Endothelial cell of umbilical vein (primary cell): ENCODE results near the gene SELL. TPM values are rescaled to one million over a fixed set of nuclear protein-coding genes. Genes with fewer than 3 reads are reported as not detected.
A peak's percentile ranks its signal among the peaks of the same experiment; 100 is the strongest.

ENCODE experiments used
- BruUV-seq: library from RNA; stranded (reverse); fragments of 400-500 nt; replicated peaks from 2 replicates; lab custom pipeline; 2021; lab: Mats Ljungman, UMichigan
- CTCF ChIA-PET: fragments of 300-600, 350-600 bp; sonication (Branson Sonifier 250); formaldehyde crosslinking; loops from one replicate; lab custom pipeline; 2021; ENCODE audit warnings: antibody characterized with exemption, inconsistent platforms; lab: Charles Lee
- POLR2A ChIA-PET: fragments of 300-600, 350-600 bp; sonication (Branson Sonifier 250); formaldehyde crosslinking; loops from one replicate; lab custom pipeline; 2021; ENCODE audit warnings: antibody characterized with exemption, inconsistent platforms; lab: Charles Lee
- DNase-seq: peaks from one replicate; pipeline ENCODE4 v3.0.0-alpha.2; 2011; ENCODE audit warnings: low read depth, low spot score
- FAIRE-seq: peaks from 2 replicates; lab custom pipeline; 2011; peaks lifted over from hg19 to GRCh38; lab: Jason Lieb, UNC
- H2AFZ ChIP-seq: 2 replicates; pipeline ENCODE4 v1.6.0; 2012; ENCODE audit warnings: low read depth, low read length, control low read depth, inconsistent platforms
- H3K27ac ChIP-seq: 2 replicates; pipeline ENCODE4 v1.5.1; 2011; ENCODE audit warnings: low read depth, mild to moderate bottlenecking, control low read depth, low read length, moderate library complexity; ENCODE audit not compliant: insufficient read depth
- H3K27me3 ChIP-seq, 2 experiments: 2 replicates each; pipeline versions ENCODE4 v1.6.0 to v1.6.1; 2011; ENCODE audit warnings: low read length in 2 of 2, mixed read lengths in 1 of 2; ENCODE audit not compliant: control insufficient read depth in 2 of 2, insufficient read depth in 2 of 2
- H3K36me3 ChIP-seq, 2 experiments: 2 replicates in 1 of 2; 3 replicates in 1 of 2; pipeline ENCODE4 v1.5.1; 2011; ENCODE audit warnings: low read length in 2 of 2, mild to moderate bottlenecking in 1 of 2, moderate library complexity in 1 of 2; ENCODE audit not compliant: control insufficient read depth in 2 of 2, insufficient read depth in 2 of 2; ENCODE audit errors: extremely low read depth in 1 of 2
- H3K4me1 ChIP-seq: 3 replicates; pipeline ENCODE4 v1.5.1; 2011; ENCODE audit warnings: mild to moderate bottlenecking, low read length; ENCODE audit not compliant: control insufficient read depth, insufficient read depth; ENCODE audit errors: extremely low read depth
- H3K4me2 ChIP-seq: 2 replicates; pipeline ENCODE4 v1.6.1; 2011; ENCODE audit warnings: low read length, control low read depth, mixed read lengths; ENCODE audit not compliant: insufficient read depth
- H3K4me3 ChIP-seq, 3 experiments: fragments of 200-600 bp in 1 of 3; sonication (generic), shearing (Covaris generic) in 1 of 3; replicated peaks in 1 of 3; 2 replicates each; pipeline ENCODE4 v1.5.1; 2011 to 2016; ENCODE audit warnings: control low read depth in 3 of 3, low read length in 3 of 3, mild to moderate bottlenecking in 2 of 3, inconsistent platforms in 1 of 3, low read depth in 1 of 3, moderate library complexity in 1 of 3; ENCODE audit not compliant: insufficient read depth in 1 of 3
- H3K79me2 ChIP-seq: 2 replicates; pipeline ENCODE4 v1.6.0; 2012; ENCODE audit warnings: low read length, inconsistent platforms; ENCODE audit not compliant: control insufficient read depth, insufficient read depth
- H3K9ac ChIP-seq: replicated peaks from 2 replicates; pipeline ENCODE3; 2011; ENCODE audit warnings: low read length, control low read depth; ENCODE audit not compliant: insufficient read depth; ENCODE audit errors: extremely low read depth
- H3K9me1 ChIP-seq: replicated peaks from 3 replicates; pipeline ENCODE4 v1.6.0; 2011; ENCODE audit warnings: mild to moderate bottlenecking, low read length; ENCODE audit not compliant: control insufficient read depth, insufficient read depth; ENCODE audit errors: extremely low read depth
- H3K9me3 ChIP-seq: replicated peaks from 2 replicates; pipeline ENCODE4 v1.5.1; 2012; ENCODE audit warnings: low read length, inconsistent platforms; ENCODE audit not compliant: control insufficient read depth, insufficient read depth
- H4K20me1 ChIP-seq: replicated peaks from 2 replicates; pipeline ENCODE3; 2011; ENCODE audit warnings: mild to moderate bottlenecking, low read length; ENCODE audit not compliant: control insufficient read depth, insufficient read depth; ENCODE audit errors: extremely low read depth
- CTCF ChIP-seq, 2 donors: IDR thresholded peaks; 1 replicate in 1 of 2; 2 replicates in 1 of 2; pipeline ENCODE4 v1.5.1; 2011; ENCODE audit warnings: low read length in 2 of 2, mild to moderate bottlenecking in 2 of 2, moderate library complexity in 2 of 2, control low read depth in 1 of 2, inconsistent platforms in 1 of 2, low read depth in 1 of 2; ENCODE audit not compliant: insufficient read depth in 1 of 2; ENCODE audit errors: extremely low read depth in 1 of 2
- EZH2 ChIP-seq: IDR thresholded peaks from 2 replicates; pipeline ENCODE4 v1.6.1; 2012; ENCODE audit warnings: borderline replicate concordance, low read depth, mild to moderate bottlenecking, moderate library complexity, low read length, inconsistent platforms; ENCODE audit not compliant: severe bottlenecking
- FOS ChIP-seq: IDR thresholded peaks from 2 replicates; pipeline ENCODE4 v1.6.1; 2011; ENCODE audit warnings: mild to moderate bottlenecking, low read length, moderate library complexity, borderline replicate concordance; ENCODE audit not compliant: insufficient read depth
- GATA2 ChIP-seq: IDR thresholded peaks from 2 replicates; pipeline ENCODE4 v1.7.0; 2011; ENCODE audit warnings: low read depth, mild to moderate bottlenecking, moderate library complexity, mixed read lengths, low read length; ENCODE audit not compliant: insufficient read length, insufficient read depth
- JUN ChIP-seq: IDR thresholded peaks from 2 replicates; pipeline ENCODE4 v1.6.1; 2011; ENCODE audit warnings: borderline replicate concordance, low read depth; ENCODE audit not compliant: insufficient read length, insufficient read depth
- POLR2AphosphoS5 ChIP-seq: IDR thresholded peaks from 2 replicates; pipeline ENCODE4 v1.6.1; 2012; ENCODE audit warnings: low read depth, mild to moderate bottlenecking, control low read depth, low read length, moderate library complexity; ENCODE audit not compliant: insufficient read depth
- dilution Hi-C: fragments of 300-500 bp; cut with MboI; formaldehyde crosslinking; loops from one replicate; pipeline ENCODE4 v1.15.0; 2019; ENCODE audit warnings: low sequenced_read_pairs; ENCODE audit not compliant: extremely low pct_ligation_motif_present
- intact Hi-C: fragments of 100-400 bp; cut with micrococcal nuclease; formaldehyde crosslinking; loops from one replicate; pipeline ENCODE4 v1.10.0; 2022
- polyA plus RNA-seq, 4 experiments: library from polyadenylated mRNA; depleted of rRNA in 3 of 4; stranded (reverse) in 3 of 4; unstranded in 1 of 4; fragments of >200 nt; gene quantifications; 2 replicates each; pipeline versions ENCODE4 v1.2.1 to v1.2.3, GENCODE V29; 2011 to 2012; ENCODE audit warnings: missing spikeins in 1 of 4
- total RNA-seq: library from RNA; stranded (reverse); gene quantifications from 2 replicates; pipeline ENCODE4 v1.2.3, GENCODE V29; 2021

Gene SELL
- total and polyA plus RNA-seq, 2 donors (not counting 3 experiments of a cell fraction or from before 2014, with no cell fraction given), result 0.68 to 1.8 TPM

DNA sequence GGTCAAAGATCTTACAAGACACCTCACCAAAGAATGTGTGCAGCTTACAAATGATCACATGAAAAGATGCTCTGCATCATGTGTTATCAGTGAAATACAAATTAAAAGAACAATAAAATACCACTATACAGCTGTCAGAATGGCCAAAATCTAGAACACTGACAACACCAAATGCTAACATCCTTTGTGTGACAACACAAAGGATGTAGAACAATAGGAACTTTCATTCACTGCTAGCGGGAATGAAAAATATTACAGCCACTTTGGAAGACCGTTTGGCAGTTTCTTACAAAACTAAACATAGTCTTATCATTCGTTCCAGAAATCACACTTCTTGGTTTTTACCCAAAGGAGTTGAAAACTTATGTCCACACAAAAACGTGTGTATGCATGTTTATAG is 60.9 kb downstream of the SELL start:
- intact Hi-C loops (no loop called here), dilution Hi-C loops (no loop called here)
- FAIRE-seq, result no peak
- peak; percentile 38 for DNase-seq
- ChIA-PET CTCF (interaction anchor here (1.1 kb wide), 1 partner anchor 61 kb away, joined by 3 read pairs; no protein-coding TSS in a partner anchor), POLR2A (no interaction called here)
- no peak overlapping the region for H3K4me2 ChIP-seq
- H3K36me3 ChIP-seq, result no peaks in the 10 kb centered on the region
- H3K9me1 ChIP-seq, result no peaks in the 10 kb centered on the region
- no peak overlapping the region for H3K4me3 ChIP-seq
- no peak for TF ChIP-seq JUN
- TF ChIP-seq CTCF (IDR thresholded peaks at IDR 0.05; ENCODE audit: extremely low read depth in 1 of 2, insufficient read depth in 1 of 2, low read depth in 1 of 2, low read length in 2 of 2), result no peak
- no peak for TF ChIP-seq FOS
- no peak for TF ChIP-seq EZH2
- no peak for TF ChIP-seq POLR2AphosphoS5
- TF ChIP-seq GATA2, result no peak
- no peaks in the 10 kb centered on the region for H4K20me1 ChIP-seq
- H3K4me1 ChIP-seq, result no peaks in the 10 kb centered on the region
- no TSS peak for BruUV-seq
- no peaks in the 10 kb centered on the region for H3K27me3 ChIP-seq
- no peaks in the 10 kb centered on the region for H3K9me3 ChIP-seq
- no peaks in the 10 kb centered on the region for H3K79me2 ChIP-seq
- no peak overlapping the region for H3K27ac ChIP-seq
- no peak overlapping the region for H3K9ac ChIP-seq
- no peak overlapping the region for H2AFZ ChIP-seq
